Posterior vena cava (tissue), 2 donors: Measurements from ENCODE around the gene TPCN2. TPM values are rescaled to one million over a fixed set of nuclear protein-coding genes. Genes with fewer than 3 reads are reported as not detected.

Experiments used
- DNase-seq: peaks from one replicate; pipeline ENCODE4 v3.0.0-alpha.2; 2020; ENCODE audit warnings: low spot score
- intact Hi-C, 2 donors: fragments of 100-400 bp; cut with DNase I; formaldehyde crosslinking; loops; one replicate each; pipeline versions ENCODE4 v1.14.1 to v1.14.2; 2022 to 2023
- total RNA-seq, 2 donors: library from RNA; stranded (reverse); fragmentation: NEBNext Ultra II Directional; extraction: Animal tissue kit (Norgen Biotek cat#: 25700); gene quantifications; one replicate each; pipeline ENCODE4 v1.2.1, GENCODE V29; 2021
- donor health status: DM: yes; HTN: yes; CAD: no.
- donor health status: DM: yes; HTN: yes; CAD: no.

TPCN2 gene
- total RNA-seq, 2 donors from 2014 or later, result 24.8 to 25.4 TPM

DNA sequence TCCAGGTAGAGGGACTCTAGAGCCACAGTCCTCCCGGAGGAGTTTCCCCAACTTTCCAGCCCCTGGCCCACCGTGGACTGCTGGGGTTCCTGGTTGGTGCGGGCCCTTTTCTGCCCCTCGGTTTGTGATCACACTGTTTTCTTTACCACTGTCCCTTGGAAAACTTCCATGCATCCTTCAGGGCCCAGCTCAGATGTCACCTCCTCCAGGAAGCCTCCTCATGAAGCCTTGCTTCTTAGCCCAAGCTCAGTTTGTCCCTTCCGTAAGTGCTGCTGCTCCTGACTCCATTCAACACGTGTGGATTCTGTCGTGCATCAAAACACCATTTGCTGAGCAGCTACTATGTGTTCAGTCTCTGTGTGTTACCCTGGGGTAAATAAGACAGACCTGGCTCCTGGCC, 15.9 kb upstream of the TPCN2 start:
- DNase-seq, result no peak
- intact Hi-C loops, result no loop called here

DNA sequence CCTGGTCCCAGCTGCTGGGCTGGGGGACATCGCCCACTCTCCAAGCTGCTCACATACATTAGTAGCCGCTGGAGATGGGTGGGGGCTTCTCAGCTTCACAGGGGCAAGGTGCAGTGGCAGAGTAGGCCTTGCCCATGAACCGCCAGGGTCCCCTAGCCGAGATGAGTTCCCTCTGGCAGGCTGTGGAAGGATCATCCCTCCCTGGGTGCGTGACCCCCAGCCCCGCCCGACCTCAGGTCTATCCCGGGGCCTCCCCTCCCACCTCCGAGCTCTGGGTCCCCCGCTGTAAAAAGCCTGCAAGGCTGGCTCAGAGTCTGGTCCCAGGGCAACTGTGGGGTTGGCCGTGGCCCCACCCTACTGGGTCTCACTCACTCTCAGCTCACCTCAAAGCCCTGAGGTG, 15.3 kb upstream of the TPCN2 start:
- intact Hi-C loops, result no loop called here
- DNase-seq, result no peak

DNA sequence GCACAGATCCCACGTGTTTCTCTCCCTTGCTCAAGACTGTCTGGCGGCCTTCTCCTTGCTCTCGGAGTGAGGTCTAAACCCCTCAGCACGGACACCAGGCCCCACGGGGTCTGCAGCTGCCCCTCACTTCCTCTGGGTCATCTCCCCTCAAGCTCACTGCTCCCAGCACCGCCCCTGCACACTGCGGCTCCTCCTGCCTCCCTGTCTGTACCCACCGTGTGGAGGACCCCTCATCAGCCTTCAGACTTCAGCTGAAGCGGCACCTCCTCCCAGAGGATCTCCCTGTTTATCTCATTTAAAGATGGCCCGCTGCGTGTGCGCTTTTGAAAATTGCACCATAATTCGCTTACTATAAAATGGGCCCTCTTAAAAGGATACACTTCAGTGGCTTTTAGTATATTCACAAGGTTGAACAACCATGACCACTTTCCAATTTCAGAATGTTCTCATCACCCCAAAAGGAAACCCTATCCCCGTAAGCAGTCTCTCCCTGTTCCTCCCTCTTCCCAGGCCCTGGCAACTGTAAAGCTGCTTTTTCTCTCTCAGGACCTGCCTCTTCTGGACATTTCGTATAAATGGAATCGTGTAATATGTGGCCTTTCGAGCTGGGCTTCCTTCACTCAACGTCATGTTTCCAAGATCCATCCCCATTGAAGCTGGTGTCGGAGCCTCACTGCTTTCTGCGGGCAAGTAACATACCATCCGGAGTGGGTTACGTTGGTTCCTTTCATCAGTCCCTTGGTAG, 14.4 kb upstream of the TPCN2 start:
- intact Hi-C loops, result no loop called here
- DNase-seq, result no peak

DNA sequence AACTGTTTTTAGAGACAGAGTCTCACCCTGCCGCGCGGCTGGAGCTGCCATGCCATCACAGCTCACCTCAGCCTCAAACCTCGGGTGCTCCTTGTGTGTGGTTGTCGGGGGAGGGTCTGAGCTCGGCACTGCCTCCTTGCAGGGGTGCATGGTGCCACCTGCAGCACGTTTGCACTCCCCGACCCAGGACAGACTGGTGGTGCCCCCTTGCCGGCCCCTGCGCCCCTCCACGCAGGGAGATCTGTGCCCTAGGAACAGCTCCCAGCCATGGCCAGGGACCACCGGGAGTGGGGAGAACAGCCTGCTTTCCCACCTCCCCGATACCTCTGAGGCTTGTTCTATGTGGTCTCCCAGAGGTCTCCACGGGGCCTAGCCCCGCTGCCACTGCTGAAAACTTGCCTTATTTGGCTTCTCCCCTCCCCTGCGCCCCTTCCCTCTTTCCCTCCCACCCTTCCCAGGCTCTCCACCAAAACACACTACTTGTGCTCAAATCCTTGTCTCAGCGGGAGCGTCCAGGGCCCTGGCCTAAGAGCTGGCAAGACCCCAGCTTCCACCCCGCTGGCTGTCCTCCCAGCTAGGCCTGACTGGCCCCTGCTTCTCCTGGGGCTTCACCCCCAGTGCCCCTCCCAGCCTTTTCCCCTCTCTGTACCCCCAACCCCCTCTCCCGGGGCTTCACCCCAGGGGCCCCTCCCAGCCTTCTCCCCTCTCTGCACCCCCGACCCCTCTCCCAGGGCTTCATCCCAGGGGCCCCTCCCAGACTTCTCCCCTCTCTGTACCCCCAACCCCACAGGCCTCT, 13.4 kb upstream of the TPCN2 start:
- intact Hi-C loops, result no loop called here
- DNase-seq, result no peak

DNA sequence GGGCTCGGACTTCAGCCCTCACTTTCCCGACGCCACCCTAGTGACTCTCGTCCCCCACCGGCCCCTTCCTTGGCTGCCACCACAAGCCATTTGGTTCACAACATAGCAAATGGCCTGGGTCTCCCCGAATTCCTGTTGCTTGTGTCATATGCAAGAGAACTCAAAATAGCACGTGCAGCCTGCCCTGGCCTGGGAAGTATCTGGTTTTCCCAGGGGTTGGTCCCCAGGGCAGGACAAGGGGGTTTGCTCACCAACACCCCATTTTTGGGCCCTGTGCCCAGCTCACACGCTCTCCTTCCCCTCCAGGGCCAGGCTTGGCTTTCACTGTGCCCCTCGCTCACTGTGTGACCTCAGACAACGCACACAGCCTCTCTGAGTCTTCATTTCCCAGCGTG, 12.8 kb upstream of the TPCN2 start:
- intact Hi-C loops, result no loop called here
- DNase-seq, result peak; percentile 90

DNA sequence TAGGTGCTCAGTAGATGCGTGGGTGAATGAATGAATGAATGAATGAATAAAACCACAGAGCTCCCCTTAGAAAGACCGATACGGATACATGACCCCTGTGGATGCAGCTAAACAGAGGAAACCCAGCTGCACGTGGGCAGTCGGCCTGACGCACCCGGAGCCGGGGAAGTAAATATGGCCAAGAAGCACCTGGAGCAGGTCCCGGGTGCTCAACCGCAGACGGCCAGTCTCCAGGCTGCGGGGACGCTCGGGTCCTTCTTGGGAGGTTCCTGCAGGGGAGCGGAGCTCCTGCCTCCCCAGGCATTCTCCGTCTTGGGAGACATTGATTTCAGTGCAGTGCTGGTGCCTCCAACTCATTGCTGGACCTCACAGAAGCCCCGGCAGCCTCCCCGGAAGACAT, 11.7 kb upstream of the TPCN2 start:
- intact Hi-C loops, result no loop called here
- no peak for DNase-seq

DNA sequence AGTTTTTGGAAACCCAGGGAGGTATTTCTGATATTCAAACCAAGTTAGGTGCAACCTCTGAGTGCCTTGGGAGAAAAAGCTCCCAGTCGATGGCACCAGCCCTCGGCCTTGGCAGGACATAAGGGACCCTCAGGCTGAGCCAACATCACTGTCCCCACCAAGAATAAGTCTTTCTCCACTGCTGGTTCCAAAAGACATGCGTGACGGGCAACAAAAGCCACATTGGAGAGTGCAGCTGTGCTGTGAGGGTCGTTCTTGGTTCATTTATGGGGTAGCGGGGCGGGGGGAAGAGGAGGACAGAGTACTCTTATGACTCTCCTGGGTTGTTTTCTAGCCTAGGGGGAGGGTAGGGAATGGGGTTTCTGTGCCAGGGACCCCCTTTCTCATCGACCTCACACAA, 11.2 kb upstream of the TPCN2 start:
- intact Hi-C loops, result no loop called here

DNA sequence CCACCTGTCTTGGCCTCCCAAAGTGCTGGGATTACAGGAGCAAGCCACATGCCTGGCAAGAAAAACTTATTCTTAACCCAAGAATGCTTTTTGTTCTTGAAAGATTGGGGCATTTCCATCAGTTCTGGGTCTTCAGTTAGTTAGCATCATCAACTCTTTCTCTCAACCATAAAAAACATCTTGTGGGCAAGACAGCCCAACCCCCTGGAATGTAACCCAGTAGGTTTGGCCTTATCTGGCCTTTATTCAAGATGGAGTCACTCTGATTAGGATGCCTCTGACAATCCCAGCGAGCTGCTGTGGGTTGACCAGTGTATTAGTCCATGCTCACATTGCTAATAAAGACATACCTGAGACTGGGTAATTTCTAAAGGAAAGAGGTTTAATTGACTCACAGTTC, 9.2 kb upstream of the TPCN2 start:
- intact Hi-C loops, result loop anchor here in 1 of 2 donors (1.0 kb wide), 1 partner anchor 28 kb away; no protein-coding TSS in a partner anchor
- no peak for DNase-seq

More for the DNA sequence above, 11.2 kb upstream of the TPCN2 start:
- DNase-seq, result no peak

DNA sequence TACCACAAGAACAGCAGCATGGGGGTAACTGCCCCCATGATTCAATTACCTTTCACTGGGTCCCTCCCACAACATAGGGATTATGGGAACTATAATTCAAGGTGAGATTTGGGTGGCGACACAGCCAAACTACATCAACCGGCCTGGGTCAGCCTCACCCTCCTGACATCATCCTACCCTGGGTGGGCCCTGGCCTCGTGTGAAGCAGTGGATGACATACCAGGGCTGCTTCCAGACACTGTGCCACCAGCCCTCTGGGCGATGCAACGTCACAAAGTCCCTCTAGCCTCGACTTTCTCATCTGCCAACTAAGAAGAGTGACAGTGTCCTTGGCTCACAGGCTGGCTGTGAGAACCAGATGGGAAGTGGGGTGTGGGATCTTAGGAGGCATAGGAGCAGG, 8.7 kb upstream of the TPCN2 start:
- intact Hi-C loops, result no loop called here

DNA sequence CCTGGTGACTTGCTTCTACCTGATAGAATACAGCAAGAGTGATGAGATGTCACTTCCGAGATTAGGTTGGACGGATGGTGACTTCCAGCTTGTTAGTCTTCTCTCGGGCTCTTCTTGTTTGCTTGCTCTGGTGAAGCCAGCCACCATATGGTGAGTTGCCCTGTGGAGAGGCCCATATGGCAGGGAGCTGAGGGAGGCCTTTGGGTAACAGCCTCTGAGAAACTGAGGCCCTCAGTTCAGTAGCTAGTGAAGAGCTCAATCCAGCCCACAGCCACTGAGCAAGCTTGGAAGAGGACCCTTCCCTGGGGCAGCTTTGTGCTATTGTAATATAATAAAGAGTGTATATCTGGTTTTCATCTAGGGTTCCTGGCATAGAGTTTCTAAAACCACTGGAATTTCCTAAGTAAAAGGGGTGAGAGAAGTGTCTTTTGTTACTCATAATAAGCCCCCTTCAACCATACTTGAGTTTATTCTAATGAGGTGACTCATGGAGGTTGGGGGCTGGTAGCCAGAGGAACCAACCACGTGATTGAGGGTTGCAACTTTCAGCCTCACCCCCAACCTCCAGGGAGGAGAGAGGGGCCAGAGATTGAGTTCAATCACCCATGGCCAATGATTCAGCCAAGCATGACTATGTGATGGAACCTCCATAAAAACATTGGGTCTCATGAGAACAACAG, 8.0 kb upstream of the TPCN2 start:
- no peak for DNase-seq
- intact Hi-C loops, result no loop called here

More for the DNA sequence above, 8.7 kb upstream of the TPCN2 start:
- DNase-seq, result no peak

DNA sequence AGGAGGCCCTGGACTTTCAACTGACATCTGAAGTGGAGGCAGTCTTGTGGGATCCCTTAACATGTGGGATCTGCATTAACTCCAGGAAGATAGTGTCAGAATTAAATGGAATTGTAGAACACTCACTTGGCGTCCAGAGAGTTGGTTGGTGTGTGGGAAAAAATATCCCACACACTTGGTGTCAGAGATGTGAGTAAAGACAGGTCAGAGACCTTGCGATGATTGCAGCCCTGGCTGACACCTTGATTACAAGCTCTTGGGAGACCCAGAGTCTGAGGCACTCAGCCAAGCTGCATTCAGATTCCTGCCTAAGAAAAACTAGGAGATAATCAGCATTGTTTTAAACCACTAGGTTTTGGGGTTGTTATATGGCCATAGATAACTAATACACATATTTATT, 7.2 kb upstream of the TPCN2 start:
- intact Hi-C loops, result no loop called here
- DNase-seq, result no peak

DNA sequence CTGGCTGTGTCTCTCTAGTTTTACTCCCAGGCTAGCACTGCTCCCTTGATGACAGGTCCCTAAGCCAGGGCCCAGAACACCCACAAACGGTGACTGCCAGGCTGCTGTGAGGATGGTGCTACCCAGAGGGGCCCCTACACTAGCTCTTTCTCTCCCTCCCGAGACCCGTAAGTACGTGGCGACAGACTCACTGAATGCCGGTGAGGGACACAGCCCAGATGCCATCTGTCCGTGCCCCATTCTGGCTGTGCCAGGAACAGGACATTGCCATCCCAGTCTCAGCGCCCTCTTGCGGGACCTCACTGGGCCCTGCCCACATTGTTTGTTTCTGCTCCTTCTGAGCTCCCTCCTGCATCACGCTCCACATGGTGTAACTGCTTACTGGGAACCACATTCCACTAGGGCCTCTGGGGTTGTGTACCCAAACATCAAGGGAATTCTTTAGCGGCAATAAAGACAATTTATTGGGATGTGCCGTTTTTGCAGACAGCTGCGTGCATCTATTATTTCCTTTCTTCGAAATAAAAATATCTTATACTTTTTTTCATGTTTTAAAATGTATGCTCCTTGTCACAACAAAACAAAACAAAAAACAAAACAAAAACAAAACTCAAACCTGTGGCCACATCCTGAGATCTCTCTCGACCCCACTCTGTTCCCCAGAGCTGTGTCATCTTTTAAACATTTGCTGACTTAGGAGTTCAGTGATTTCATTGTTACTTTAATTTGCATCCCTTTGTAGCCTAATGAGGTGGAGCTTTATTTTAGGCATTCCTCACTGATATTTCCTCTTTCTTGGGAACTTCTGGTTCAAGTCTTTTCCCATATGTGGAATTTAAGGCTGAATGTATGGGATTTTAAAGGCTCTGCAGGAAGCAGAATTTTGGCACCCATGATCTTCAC, 4.4 kb upstream of the TPCN2 start:
- intact Hi-C loops, result loop anchor here in 1 of 2 donors (5.0 kb wide), 1 partner anchor 38 kb away; no protein-coding TSS in a partner anchor
- no peak for DNase-seq

DNA sequence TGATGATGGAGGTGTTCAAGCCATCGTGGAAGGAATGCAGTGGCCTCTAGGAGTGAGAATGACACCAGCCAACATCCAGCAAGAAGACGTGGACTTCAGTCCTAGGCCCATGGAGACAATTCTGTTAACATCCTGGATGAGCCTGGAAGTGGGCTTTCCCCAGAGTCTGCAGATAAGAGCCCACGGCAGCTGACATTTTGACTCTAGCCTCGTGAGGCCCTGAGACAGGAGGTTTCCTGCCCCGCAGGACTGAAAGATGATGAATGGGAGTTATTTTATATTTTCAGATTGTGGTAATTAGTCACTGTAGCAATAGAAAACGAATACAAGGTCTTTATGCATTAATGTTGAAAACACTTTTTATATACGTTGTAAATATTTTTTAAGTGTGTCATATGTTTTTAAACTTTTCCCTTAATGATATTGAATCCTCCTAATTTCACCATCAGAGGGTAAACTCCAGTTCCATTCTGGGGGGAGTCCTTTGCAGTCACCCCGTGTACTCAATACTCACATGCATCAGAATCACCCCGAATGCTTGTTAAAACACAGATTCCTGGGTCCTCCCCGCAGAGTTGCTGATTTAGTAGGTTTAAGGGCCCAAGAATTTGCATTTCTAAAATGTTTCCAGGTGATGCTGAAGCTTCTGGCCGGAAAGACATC, 570 bp upstream of the TPCN2 start:
- intact Hi-C loops, result loop anchor here (2.0 to 5.0 kb wide), 2 partner anchors 34 to 39 kb away; no protein-coding TSS in a partner anchor
- DNase-seq, result no peak

DNA sequence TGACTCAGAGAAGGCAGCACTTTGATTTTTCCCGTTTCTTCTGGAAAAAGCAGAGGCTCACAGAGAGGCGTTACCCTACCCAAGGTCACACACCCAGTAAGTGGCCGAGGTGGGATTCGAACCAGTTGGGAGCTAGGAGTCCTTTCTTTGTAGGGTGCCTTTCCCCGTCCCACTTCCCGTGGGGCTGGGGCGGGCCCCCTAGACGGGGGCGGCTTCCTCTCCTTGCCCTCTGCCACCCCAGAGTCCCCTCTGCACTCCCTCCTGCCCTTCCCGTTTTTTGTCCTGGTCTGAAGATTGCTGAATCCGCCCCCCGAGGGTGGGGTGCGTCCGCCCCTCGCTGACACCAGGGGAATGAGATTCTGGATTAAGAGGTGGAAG, 747 bp downstream of the TPCN2 start:
- peak; percentile 85 for DNase-seq
- intact Hi-C loops, result loop anchor here (2.0 to 5.0 kb wide), 2 partner anchors 33 to 41 kb away; no protein-coding TSS in a partner anchor

DNA sequence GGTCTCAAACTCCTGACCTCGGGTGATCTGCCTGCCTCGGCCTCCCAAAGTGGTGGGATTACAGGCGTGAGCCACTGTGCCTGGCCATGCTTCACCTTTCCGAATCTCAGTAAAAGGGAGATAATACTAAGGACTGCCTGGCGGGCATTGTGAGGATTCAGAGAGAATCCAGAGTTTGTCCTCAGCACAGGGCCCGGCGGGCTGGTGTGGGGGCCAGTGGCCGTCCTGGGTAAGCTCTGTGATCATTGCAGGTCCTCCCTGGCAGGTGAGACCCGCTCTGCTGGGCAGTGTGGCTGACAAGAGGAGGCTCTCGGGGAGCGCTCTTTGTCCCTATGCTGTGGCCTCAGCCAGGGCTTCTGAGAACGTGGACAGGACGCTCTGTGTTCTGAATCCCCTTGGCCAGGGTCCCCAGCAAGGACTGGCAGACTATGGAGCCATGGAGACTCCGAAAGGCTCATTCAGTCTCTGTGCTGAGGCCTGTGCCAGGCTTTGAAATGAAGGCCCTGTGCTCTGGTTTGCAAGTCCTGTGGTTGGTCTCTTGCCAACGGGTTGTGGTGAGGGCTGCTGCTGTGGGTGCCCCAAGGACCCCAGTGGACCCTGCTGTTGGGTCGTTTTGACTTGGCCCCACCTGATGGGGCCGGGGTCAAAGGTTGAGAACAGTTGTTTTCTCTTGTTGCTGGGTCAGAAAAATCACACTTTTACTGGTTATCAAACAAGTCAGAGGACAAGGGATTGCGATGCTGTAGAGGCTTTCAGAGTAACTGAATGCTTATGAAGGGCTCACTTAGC, 2.1 kb downstream of the TPCN2 start:
- intact Hi-C loops, result loop anchor here in 1 of 2 donors (2.0 kb wide), 1 partner anchor 38 kb away; the partner anchor contains the start of gene MRGPRF

DNA sequence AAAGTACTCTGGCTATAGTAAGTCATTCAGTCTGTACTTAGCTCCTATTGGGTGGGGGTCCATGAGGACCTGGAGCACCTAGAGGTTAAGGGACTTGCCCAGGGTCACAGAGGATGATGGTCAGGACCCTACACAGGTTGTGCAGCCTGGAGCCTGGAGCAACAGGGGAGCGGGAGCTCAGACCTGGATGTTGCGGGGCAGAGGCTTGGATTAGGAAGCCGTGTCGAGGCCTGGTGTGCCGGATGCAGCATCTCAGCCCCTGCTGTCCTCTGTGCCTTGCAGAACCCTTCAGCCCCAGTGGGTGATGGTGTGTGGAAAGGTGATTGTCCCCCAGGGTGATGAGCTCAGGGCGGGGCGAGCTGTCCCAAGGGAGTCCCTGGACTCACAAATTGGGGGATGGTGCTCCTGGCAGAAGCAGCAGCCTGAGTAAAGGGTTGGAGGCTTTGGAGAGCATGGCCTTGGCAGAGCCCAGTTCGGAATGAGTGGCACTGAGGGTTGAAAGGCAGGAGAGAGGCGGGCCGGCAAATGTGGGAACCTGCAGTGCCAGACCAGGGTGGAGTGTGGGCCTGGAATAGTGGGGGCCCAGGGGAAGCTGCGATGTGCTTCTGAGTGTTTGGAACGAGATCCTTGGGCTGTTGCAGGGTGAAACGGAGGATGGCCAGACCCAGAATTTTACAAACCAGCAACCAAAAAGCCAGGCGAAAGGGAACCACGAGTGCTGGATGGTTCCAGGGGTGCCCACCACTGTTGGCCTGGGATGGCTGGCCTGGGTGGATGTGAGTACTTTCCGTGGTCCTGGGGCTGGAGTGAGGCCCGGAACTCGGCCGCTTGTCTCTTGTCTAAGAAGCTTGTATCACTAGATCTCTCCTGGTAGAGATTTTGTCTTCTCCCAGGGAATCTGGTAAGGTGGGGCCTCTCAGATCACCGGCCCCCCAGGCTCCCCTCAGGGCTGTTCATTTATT, 2.9 kb downstream of the TPCN2 start:
- intact Hi-C loops, result loop anchor here in 1 of 2 donors (2.0 kb wide), 1 partner anchor 39 kb away; the partner anchor contains the start of gene MRGPRF
- DNase-seq, result no peak

More for the DNA sequence above, 2.1 kb downstream of the TPCN2 start:
- DNase-seq, result no peak
